Mammary epithelial cell (primary cell): ENCODE measurements around the gene FMN1.

Experiments
- CTCF ChIP-seq, 2 donors: IDR thresholded peaks in 1 of 2; conservative IDR thresholded peaks in 1 of 2; 2 replicates each; pipeline ENCODE4 v1.5.1; 2011 to 2012; ENCODE audit warnings: inconsistent platforms in 2 of 2, low read length in 2 of 2, mild to moderate bottlenecking in 2 of 2, control low read depth in 1 of 2, low read depth in 1 of 2; ENCODE audit not compliant: insufficient read depth in 1 of 2; ENCODE audit errors: extremely low read depth in 1 of 2
- EZH2 ChIP-seq: IDR thresholded peaks from 2 replicates; pipeline ENCODE4 v1.6.1; 2012; ENCODE audit warnings: low read length, inconsistent platforms, borderline replicate concordance

GRCh38 chr15:32953533-32953910 lies 241.0 kb downstream of the FMN1 start:
- TF ChIP-seq CTCF (conservative IDR thresholded peaks at IDR 0.05 in 1 of 2, IDR thresholded peaks at IDR 0.05 in 1 of 2; ENCODE audit: extremely low read depth in 1 of 2, insufficient read depth in 1 of 2, low read depth in 1 of 2, low read length in 2 of 2): no peak
- no peak for TF ChIP-seq EZH2
